OCI-LY7 (cell line): ENCODE results near the gene PCAT6. TPM values are rescaled to one million over a fixed set of nuclear protein-coding genes. Genes with fewer than 3 reads are reported as not detected.

Source experiments
- BruUV-seq: library from RNA; stranded (reverse); fragments of 400-500 nt; replicated peaks from 2 replicates; lab custom pipeline; 2021; lab: Mats Ljungman, UMichigan
- CTCF ChIA-PET: fragments of 300-600 bp; sonication (Branson Sonifier 250); formaldehyde crosslinking; loops from one replicate; lab custom pipeline; 2022; ENCODE audit warnings: antibody characterized with exemption; ENCODE audit not compliant: unreplicated experiment; lab: Charles Lee
- POLR2A ChIA-PET: fragments of 300-600 bp; sonication (Branson Sonifier 250); formaldehyde crosslinking; loops from one replicate; lab custom pipeline; 2022; ENCODE audit warnings: antibody characterized with exemption; lab: Charles Lee
- DNase-seq: peaks from one replicate; pipeline ENCODE4 v3.0.0-alpha.2; 2015; ENCODE audit warnings: low spot score
- H2AFZ ChIP-seq: fragments of 200-600 bp; sonication (generic), shearing (Covaris generic); 2 replicates; pipeline ENCODE4 v1.6.1; 2014; ENCODE audit warnings: mild to moderate bottlenecking, antibody characterized with exemption, low read length, moderate library complexity
- H3K27ac ChIP-seq: fragments of 200-600 bp; sonication (generic); 2 replicates; pipeline ENCODE4 v1.5.1; 2014; ENCODE audit warnings: mixed run types, low read depth, mild to moderate bottlenecking, moderate library complexity, low read length, inconsistent platforms; ENCODE audit not compliant: poor library complexity, severe bottlenecking
- H3K36me3 ChIP-seq: fragments of 200-600 bp; sonication (generic); 2 replicates; pipeline ENCODE4 v1.6.1; 2014; ENCODE audit warnings: mild to moderate bottlenecking, antibody characterized with exemption, low read length, moderate library complexity, mixed read lengths; ENCODE audit not compliant: insufficient read depth
- H3K4me1 ChIP-seq: fragments of 200-600 bp; sonication (generic); 2 replicates; pipeline ENCODE4 v1.5.1; 2014; ENCODE audit warnings: mild to moderate bottlenecking, low read length; ENCODE audit not compliant: insufficient read depth, poor library complexity, severe bottlenecking
- H3K4me2 ChIP-seq: fragments of 200-600 bp; sonication (generic); 2 replicates; pipeline ENCODE4 v1.6.1; 2014; ENCODE audit warnings: mild to moderate bottlenecking, low read length
- H3K4me3 ChIP-seq: fragments of 200-600 bp; sonication (generic); 2 replicates; pipeline ENCODE4 v1.5.1; 2014; ENCODE audit warnings: mild to moderate bottlenecking, low read depth, low read length; ENCODE audit not compliant: poor library complexity, severe bottlenecking
- H3K79me2 ChIP-seq: fragments of 200-600 bp; sonication (generic); 2 replicates; pipeline ENCODE4 v1.6.1; 2016; ENCODE audit warnings: low read depth, mild to moderate bottlenecking, low read length, moderate library complexity, mixed read lengths; ENCODE audit not compliant: insufficient read depth
- H3K9me2 ChIP-seq: fragments of 200-600 bp; sonication (generic); 2 replicates; pipeline ENCODE4 v1.6.1; 2016; ENCODE audit warnings: mild to moderate bottlenecking, low read length, mixed read lengths; ENCODE audit not compliant: insufficient read depth
- H3K9me3 ChIP-seq: fragments of 200-600 bp; sonication (generic); 2 replicates; pipeline ENCODE4 v1.6.1; 2014; ENCODE audit warnings: mild to moderate bottlenecking, mixed run types, low read length, mixed read lengths
- H4K20me1 ChIP-seq: fragments of 200-600 bp; sonication (generic); 2 replicates; pipeline ENCODE4 v1.6.1; 2014; ENCODE audit warnings: mild to moderate bottlenecking, antibody characterized with exemption, low read length, moderate library complexity, mixed read lengths; ENCODE audit not compliant: insufficient read depth
- CTCF ChIP-seq: fragments of 200-600 bp; sonication (generic); conservative IDR thresholded peaks from 2 replicates; pipeline ENCODE4 v1.5.1; 2014; ENCODE audit warnings: mild to moderate bottlenecking, antibody characterized with exemption, low read length, moderate library complexity, mixed read lengths
- EZH2phosphoT487 ChIP-seq: fragments of 200-600 bp; sonication (generic); IDR thresholded peaks from 2 replicates; pipeline ENCODE4 v1.6.1; 2018; ENCODE audit warnings: low read depth, borderline replicate concordance, mild to moderate bottlenecking, mixed run types, antibody characterized with exemption, low read length, moderate library complexity, mixed read lengths
- intact Hi-C: fragments of 100-400 bp; cut with micrococcal nuclease; formaldehyde crosslinking; loops from one replicate; pipeline ENCODE4 v1.10.0; 2022; ENCODE audit not compliant: unreplicated experiment
- total RNA-seq, 2 experiments: library from RNA; depleted of rRNA in 1 of 2; stranded (reverse); fragments of >200 nt in 1 of 2; shearing (Covaris generic) in 1 of 2; gene quantifications; 2 replicates each; pipeline ENCODE4 v1.2.3, GENCODE V29; 2014 to 2022

Gene PCAT6
- total RNA-seq, 2 experiments from 2014 or later = not detected

GRCh38 chr1:202857136-202857610 lies 46.4 kb downstream of the PCAT6 start:
- no peaks in the 10 kb centered on the region for H3K79me2 ChIP-seq
- H3K27ac ChIP-seq = no peak overlapping the region
- no peak for TF ChIP-seq CTCF
- TF ChIP-seq EZH2phosphoT487 = no peak
- DNase-seq = no peak
- H3K4me2 ChIP-seq = no peak overlapping the region
- no peak overlapping the region for H2AFZ ChIP-seq
- H3K4me3 ChIP-seq = no peak overlapping the region
- CTCF ChIA-PET = no interaction called here
- POLR2A ChIA-PET = no interaction called here
- H4K20me1 ChIP-seq = no peaks in the 10 kb centered on the region
- H3K9me2 ChIP-seq = no peaks in the 10 kb centered on the region
- BruUV-seq = no TSS peak
- H3K4me1 ChIP-seq = no peaks in the 10 kb centered on the region
- intact Hi-C loops = no loop called here
- H3K9me3 ChIP-seq = no peaks in the 10 kb centered on the region
- no peaks in the 10 kb centered on the region for H3K36me3 ChIP-seq

GRCh38 chr1:202858331-202858730 lies 47.6 kb downstream of the PCAT6 start:
- Histone ChIP-seq H3K4me3 (no peak overlapping the region), H3K36me3 (no peaks in the 10 kb centered on the region), H3K9me3 (no peaks in the 10 kb centered on the region), H2AFZ (no peak overlapping the region), H3K79me2 (no peaks in the 10 kb centered on the region), H3K9me2 (no peaks in the 10 kb centered on the region), H3K4me1 (no peaks in the 10 kb centered on the region), H3K27ac (no peak overlapping the region), H4K20me1 (no peaks in the 10 kb centered on the region), H3K4me2 (no peak overlapping the region)
- POLR2A ChIA-PET = interaction anchor here (0.6 kb wide), 1 partner anchor 18 kb away, joined by 4 read pairs; no protein-coding TSS in a partner anchor
- no TSS peak for BruUV-seq
- intact Hi-C loops = no loop called here
- CTCF ChIA-PET = no interaction called here
- no peak for DNase-seq
- no peak for TF ChIP-seq CTCF
- no peak for TF ChIP-seq EZH2phosphoT487

- no peak for TF ChIP-seq CTCF
- no peak for TF ChIP-seq EZH2phosphoT487
- no peak overlapping the region for H2AFZ ChIP-seq
- no TSS peak for BruUV-seq
These were observed 48.1 kb downstream of the PCAT6 start for GRCh38 chr1:202858789-202859414.

More at GRCh38 chr1:202858789-202859414, 48.1 kb downstream of the PCAT6 start:
- H3K4me3 ChIP-seq = no peak overlapping the region
- no peaks in the 10 kb centered on the region for H4K20me1 ChIP-seq
- H3K4me2 ChIP-seq = no peak overlapping the region
- no peaks in the 10 kb centered on the region for H3K79me2 ChIP-seq
- ChIA-PET POLR2A (interaction anchor here (0.6 kb wide), 1 partner anchor 19 kb away, joined by 4 read pairs; no protein-coding TSS in a partner anchor), CTCF (no interaction called here)
- H3K4me1 ChIP-seq = no peaks in the 10 kb centered on the region
- H3K27ac ChIP-seq = no peak overlapping the region
- intact Hi-C loops = no loop called here
- H3K9me3 ChIP-seq = no peaks in the 10 kb centered on the region
- DNase-seq = no peak
- H3K9me2 ChIP-seq = no peaks in the 10 kb centered on the region
- no peaks in the 10 kb centered on the region for H3K36me3 ChIP-seq
